IPS-18c (cell line): ENCODE measurements around the gene TXNRD2.

Experiments used
- H3K4me3 ChIP-seq: 2 replicates; pipeline ENCODE4 v1.7.0; 2013; ENCODE audit warnings: low read depth, mild to moderate bottlenecking, low read length, moderate library complexity; ENCODE audit not compliant: insufficient read depth
- H3K9me3 ChIP-seq: one replicate; pipeline ENCODE4 v1.6.1; 2013; ENCODE audit warnings: mild to moderate bottlenecking, low read length, moderate library complexity; ENCODE audit not compliant: control insufficient read depth, insufficient read depth

The TXNRD2 gene

GRCh38 chr22:19971276-19972124 lies 29.9 kb upstream of the TXNRD2 start:
- Histone ChIP-seq H3K9me3 (no peaks in the 10 kb centered on the region), H3K4me3 (no peak overlapping the region)

- no peaks in the 10 kb centered on the region for H3K9me3 ChIP-seq
- no peak overlapping the region for H3K4me3 ChIP-seq
Measured at GRCh38 chr22:19970479-19971275, 29.1 kb upstream of the TXNRD2 start.

- Histone ChIP-seq H3K4me3 (no peak overlapping the region), H3K9me3 (no peaks in the 10 kb centered on the region)
Measured at GRCh38 chr22:19970031-19970478, 28.4 kb upstream of the TXNRD2 start.

- H3K4me3 ChIP-seq = no peak overlapping the region
- H3K9me3 ChIP-seq = no peaks in the 10 kb centered on the region
Measured at GRCh38 chr22:19969141-19969928, 27.7 kb upstream of the TXNRD2 start.

- Histone ChIP-seq H3K4me3 (no peak overlapping the region), H3K9me3 (no peaks in the 10 kb centered on the region)
Measured at GRCh38 chr22:19968450-19968891, 26.9 kb upstream of the TXNRD2 start.

- H3K9me3 ChIP-seq = no peaks in the 10 kb centered on the region
Measured at GRCh38 chr22:19967850-19968449, 26.3 kb upstream of the TXNRD2 start.

GRCh38 chr22:19966908-19967750 lies 25.5 kb upstream of the TXNRD2 start:
- no peak overlapping the region for H3K4me3 ChIP-seq
- no peaks in the 10 kb centered on the region for H3K9me3 ChIP-seq

More at GRCh38 chr22:19967850-19968449, 26.3 kb upstream of the TXNRD2 start:
- H3K4me3 ChIP-seq = no peak overlapping the region

GRCh38 chr22:19965771-19966709 lies 24.4 kb upstream of the TXNRD2 start:
- Histone ChIP-seq H3K9me3 (no peaks in the 10 kb centered on the region), H3K4me3 (no peak overlapping the region)

GRCh38 chr22:19964701-19965386 lies 23.2 kb upstream of the TXNRD2 start:
- Histone ChIP-seq H3K9me3 (no peaks in the 10 kb centered on the region), H3K4me3 (no peak overlapping the region)

- Histone ChIP-seq H3K4me3 (no peak overlapping the region), H3K9me3 (no peaks in the 10 kb centered on the region)
Measured at GRCh38 chr22:19963863-19964642, 22.4 kb upstream of the TXNRD2 start.

GRCh38 chr22:19962909-19963806 lies 21.5 kb upstream of the TXNRD2 start:
- Histone ChIP-seq H3K9me3 (no peaks in the 10 kb centered on the region), H3K4me3 (no peak overlapping the region)

GRCh38 chr22:19962246-19962908 lies 20.8 kb upstream of the TXNRD2 start:
- no peaks in the 10 kb centered on the region for H3K9me3 ChIP-seq
- no peak overlapping the region for H3K4me3 ChIP-seq

GRCh38 chr22:19961868-19962245 lies 20.2 kb upstream of the TXNRD2 start:
- Histone ChIP-seq H3K9me3 (no peaks in the 10 kb centered on the region), H3K4me3 (no peak overlapping the region)
